Endothelial cell (in vitro differentiated cells): Measurements from ENCODE around the gene GINM1. TPM values are rescaled to one million over a fixed set of nuclear protein-coding genes. Genes with fewer than 3 reads are reported as not detected.

Source experiments
- DNase-seq: peaks from one replicate; pipeline ENCODE4 v3.0.0; 2021; ENCODE audit warnings: low spot score
- H3K27ac Mint-ChIP-seq: one replicate; pipeline ENCODE4 v1.8.0; 2021; ENCODE audit warnings: mixed read lengths, inconsistent platforms; ENCODE audit not compliant: unreplicated experiment
- H3K27me3 Mint-ChIP-seq: one replicate; pipeline ENCODE4 v1.8.0; 2021; ENCODE audit warnings: mild to moderate bottlenecking, moderate library complexity, mixed read lengths, inconsistent platforms; ENCODE audit not compliant: unreplicated experiment
- H3K36me3 Mint-ChIP-seq: one replicate; pipeline ENCODE4 v1.8.0; 2021; ENCODE audit warnings: mild to moderate bottlenecking, low read depth, mixed read lengths, inconsistent platforms; ENCODE audit not compliant: unreplicated experiment
- H3K4me1 Mint-ChIP-seq: one replicate; pipeline ENCODE4 v1.8.0; 2021; ENCODE audit warnings: mild to moderate bottlenecking, mixed read lengths, inconsistent platforms; ENCODE audit not compliant: unreplicated experiment
- H3K4me3 Mint-ChIP-seq: one replicate; pipeline ENCODE4 v1.8.0; 2021; ENCODE audit warnings: mild to moderate bottlenecking, mixed read lengths, inconsistent platforms; ENCODE audit not compliant: unreplicated experiment
- H3K9me3 Mint-ChIP-seq: one replicate; pipeline ENCODE4 v1.8.0; 2021; ENCODE audit warnings: mixed read lengths, inconsistent platforms; ENCODE audit not compliant: unreplicated experiment
- total RNA-seq: library from RNA; stranded (reverse); fragmentation: NEBNext Ultra II Directional; extraction: Animal tissue kit (Norgen Biotek cat#: 25700); gene quantifications from one replicate; pipeline ENCODE4 v1.2.1, GENCODE V29; 2021; ENCODE audit not compliant: unreplicated experiment
- TF ChIP-seq, protein P1 (sequence below): fragments of 200-600 bp; sonication (generic); IDR thresholded peaks from one replicate; pipeline ENCODE4 v1.5.0; 2021; ENCODE audit warnings: antibody characterized with exemption; ENCODE audit not compliant: unreplicated experiment

Gene GINM1
- total RNA-seq, 1 donor from 2014 or later: 32.2 TPM

DNA sequence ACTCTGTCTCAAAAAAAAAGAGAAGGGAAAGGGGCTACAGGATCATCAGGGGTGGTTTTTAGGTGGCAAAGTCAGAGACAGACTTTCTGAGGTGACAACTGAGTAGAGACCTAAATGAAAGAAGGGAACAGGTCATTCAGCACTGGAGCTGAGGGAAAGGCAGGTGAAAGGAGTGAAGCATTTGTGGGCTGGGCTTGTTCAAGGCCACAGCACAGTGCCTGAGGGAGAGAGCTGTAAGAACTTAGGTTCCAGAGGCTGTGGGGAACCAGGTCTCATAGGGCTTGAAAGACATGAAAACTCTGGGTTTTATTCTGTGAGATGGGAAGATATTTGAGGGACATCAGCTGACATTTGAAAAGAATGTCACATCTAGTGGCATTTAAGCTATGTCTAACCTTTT is 61.5 kb downstream of the GINM1 start:
- peaks cover 2% of the 10 kb centered on the region for H3K27me3 Mint-ChIP-seq
- peaks cover 8% of the 10 kb centered on the region for H3K36me3 Mint-ChIP-seq
- no peak for DNase-seq
- H3K9me3 Mint-ChIP-seq: no peaks in the 10 kb centered on the region
- no peak overlapping the region for H3K27ac Mint-ChIP-seq
- H3K4me3 Mint-ChIP-seq: no peak overlapping the region
- TF ChIP-seq, protein P1, sequence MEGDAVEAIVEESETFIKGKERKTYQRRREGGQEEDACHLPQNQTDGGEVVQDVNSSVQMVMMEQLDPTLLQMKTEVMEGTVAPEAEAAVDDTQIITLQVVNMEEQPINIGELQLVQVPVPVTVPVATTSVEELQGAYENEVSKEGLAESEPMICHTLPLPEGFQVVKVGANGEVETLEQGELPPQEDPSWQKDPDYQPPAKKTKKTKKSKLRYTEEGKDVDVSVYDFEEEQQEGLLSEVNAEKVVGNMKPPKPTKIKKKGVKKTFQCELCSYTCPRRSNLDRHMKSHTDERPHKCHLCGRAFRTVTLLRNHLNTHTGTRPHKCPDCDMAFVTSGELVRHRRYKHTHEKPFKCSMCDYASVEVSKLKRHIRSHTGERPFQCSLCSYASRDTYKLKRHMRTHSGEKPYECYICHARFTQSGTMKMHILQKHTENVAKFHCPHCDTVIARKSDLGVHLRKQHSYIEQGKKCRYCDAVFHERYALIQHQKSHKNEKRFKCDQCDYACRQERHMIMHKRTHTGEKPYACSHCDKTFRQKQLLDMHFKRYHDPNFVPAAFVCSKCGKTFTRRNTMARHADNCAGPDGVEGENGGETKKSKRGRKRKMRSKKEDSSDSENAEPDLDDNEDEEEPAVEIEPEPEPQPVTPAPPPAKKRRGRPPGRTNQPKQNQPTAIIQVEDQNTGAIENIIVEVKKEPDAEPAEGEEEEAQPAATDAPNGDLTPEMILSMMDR: no peak
- peaks cover 7% of the 10 kb centered on the region for H3K4me1 Mint-ChIP-seq

DNA sequence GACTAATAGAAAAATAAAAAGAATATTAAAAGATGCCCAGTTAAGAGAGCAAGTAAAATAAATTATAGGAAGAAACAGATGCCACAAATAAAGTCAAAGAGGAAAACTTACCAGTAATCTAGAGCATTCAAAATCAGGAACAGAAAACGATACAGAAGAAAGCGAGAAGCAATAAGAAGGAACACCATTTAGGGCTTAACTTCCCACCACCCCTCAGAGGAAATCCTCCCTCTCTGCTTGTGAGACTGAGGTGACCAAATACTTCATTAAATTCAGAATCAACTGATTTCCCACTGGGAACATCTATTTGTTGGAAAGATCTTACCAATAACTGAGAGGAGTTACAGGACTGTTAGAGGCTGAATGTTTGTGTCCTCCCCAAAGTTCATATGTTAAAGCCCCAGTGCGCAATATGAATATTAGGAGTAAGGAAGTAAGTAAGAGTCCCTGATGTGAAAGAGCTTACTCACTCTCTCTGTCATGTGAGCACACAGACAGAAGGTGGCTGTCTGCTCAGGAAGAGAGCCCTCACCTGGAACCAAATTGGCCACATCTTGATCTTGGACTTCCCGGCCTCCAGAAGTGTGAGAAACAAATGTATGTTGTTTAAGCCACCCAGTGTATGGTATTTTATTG is 62.8 kb downstream of the GINM1 start:
- Mint-ChIP-seq H3K27me3 (peaks cover 2% of the 10 kb centered on the region), H3K4me3 (peak overlapping the region; percentile 7), H3K27ac (peak overlapping the region; percentile 46)

DNA sequence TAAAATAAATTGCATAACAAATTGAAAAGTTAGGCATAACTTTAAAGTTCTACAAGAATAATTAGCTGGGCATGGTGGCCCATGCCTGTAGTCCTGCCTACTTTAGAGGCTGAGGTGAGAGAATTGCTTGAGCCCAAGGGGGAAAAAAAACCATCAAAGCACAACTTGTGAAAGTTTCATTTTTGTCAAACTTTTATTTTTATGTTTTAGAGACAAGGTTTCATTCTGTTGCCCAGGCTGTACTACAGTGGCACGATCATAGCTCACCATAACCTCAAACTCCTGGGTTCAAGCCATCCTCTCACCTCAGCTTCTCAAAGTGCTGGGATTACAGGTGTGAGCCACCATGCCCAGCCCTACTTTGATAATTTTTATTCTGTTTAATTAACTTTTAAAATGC is 68.1 kb downstream of the GINM1 start:
- Mint-ChIP-seq H3K9me3 (no peaks in the 10 kb centered on the region), H3K27ac (no peak overlapping the region), H3K4me3 (no peak overlapping the region), H3K27me3 (peaks cover 2% of the 10 kb centered on the region), H3K4me1 (peaks cover 1% of the 10 kb centered on the region), H3K36me3 (peaks cover under 1% of the 10 kb centered on the region)
- TF ChIP-seq, protein P1: no peak
- no peak for DNase-seq

More for the DNA sequence above, 62.8 kb downstream of the GINM1 start:
- H3K9me3 Mint-ChIP-seq: no peaks in the 10 kb centered on the region
- DNase-seq: no peak
- peaks cover 7% of the 10 kb centered on the region for H3K4me1 Mint-ChIP-seq
- peaks cover 8% of the 10 kb centered on the region for H3K36me3 Mint-ChIP-seq
- TF ChIP-seq, protein P1: no peak

DNA sequence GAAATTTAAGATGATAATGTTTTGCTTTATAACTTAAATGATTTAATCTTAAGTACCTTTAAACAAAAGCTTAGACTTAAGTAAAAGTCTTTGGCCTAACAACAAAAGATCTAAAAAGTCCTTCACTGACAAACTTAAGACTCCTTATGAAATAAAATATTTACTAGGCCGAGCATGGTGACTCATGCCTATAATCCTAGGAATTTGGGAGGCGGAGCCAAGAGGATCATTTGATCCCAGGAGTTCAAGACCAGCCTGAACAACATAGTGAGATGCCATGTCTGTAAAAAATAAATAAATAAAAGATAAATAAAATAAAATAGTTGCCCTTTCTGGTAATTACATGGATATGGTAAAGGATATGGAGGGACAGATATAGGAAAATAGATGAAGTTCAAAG is 69.9 kb downstream of the GINM1 start:
- Mint-ChIP-seq H3K4me1 (no peaks in the 10 kb centered on the region), H3K4me3 (no peak overlapping the region), H3K36me3 (no peaks in the 10 kb centered on the region), H3K27ac (no peak overlapping the region), H3K27me3 (no peaks in the 10 kb centered on the region), H3K9me3 (no peaks in the 10 kb centered on the region)
- TF ChIP-seq, protein P1: no peak
- DNase-seq: no peak

Other genes with a start within 250 kb of the GINM1 start
- gene TAB2, start 248.7 kb upstream of the GINM1 start, total RNA-seq: 105 TPM
- gene SUMO4, start 166.1 kb upstream of the GINM1 start, total RNA-seq: 4.8 TPM
- 0.72 TPM for gene ZC3H12D, start 81.4 kb upstream of the GINM1 start, total RNA-seq
- 25.5 TPM for gene PPIL4, start 20.3 kb upstream of the GINM1 start, total RNA-seq
- gene KATNA1, start 82.3 kb downstream of the GINM1 start, total RNA-seq: 12.5 TPM
- gene LATS1, start 151.7 kb downstream of the GINM1 start, total RNA-seq: 25.3 TPM
- gene NUP43, start 180.2 kb downstream of the GINM1 start, total RNA-seq: 54.4 TPM
- 58.5 TPM for gene PCMT1, start 183.4 kb downstream of the GINM1 start, total RNA-seq